ENCODE measurements around the gene OCRL. TPM values are rescaled to one million over a fixed set of nuclear protein-coding genes. Genes with fewer than 3 reads are reported as not detected.

Gene OCRL
- 10.9 and 17.4 TPM in 2 replicates for total RNA-seq (ENCODE audit: low replicate concordance)

DNA sequence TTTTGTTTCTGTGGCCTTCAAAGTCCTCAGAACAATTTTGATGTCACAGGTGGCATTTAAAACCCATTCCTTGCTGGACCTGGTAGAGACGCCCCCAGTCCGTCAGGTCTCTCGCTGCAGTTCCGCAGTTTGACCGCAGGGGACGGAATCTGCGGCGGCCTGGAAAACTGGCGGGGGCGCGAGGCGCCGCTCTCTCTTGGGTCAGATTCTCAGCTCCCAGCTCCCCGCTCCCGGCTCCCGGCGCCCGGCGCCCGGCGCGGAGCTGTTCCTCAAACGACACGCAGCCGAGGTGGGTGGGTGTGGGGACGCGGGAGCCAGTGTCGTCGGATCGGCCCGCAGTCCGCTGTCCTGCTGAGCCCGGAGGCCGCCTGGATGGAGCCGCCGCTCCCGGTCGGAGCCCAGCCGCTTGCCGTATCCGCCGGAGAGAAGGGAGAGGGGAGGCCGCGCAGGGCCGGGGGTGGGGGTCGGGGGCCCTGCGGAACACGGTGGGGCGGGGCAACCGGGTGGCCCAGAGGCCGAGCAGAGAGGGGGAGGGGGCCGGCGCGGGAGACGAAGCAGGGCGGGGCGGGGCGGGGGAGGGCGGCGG, at the start of gene OCRL:
Gene OCRL, plus strand, starts transcription at position 192 of the 586 bp plus-strand sequence. Its CDS starts 181 bp downstream, at position 373.

DNA sequence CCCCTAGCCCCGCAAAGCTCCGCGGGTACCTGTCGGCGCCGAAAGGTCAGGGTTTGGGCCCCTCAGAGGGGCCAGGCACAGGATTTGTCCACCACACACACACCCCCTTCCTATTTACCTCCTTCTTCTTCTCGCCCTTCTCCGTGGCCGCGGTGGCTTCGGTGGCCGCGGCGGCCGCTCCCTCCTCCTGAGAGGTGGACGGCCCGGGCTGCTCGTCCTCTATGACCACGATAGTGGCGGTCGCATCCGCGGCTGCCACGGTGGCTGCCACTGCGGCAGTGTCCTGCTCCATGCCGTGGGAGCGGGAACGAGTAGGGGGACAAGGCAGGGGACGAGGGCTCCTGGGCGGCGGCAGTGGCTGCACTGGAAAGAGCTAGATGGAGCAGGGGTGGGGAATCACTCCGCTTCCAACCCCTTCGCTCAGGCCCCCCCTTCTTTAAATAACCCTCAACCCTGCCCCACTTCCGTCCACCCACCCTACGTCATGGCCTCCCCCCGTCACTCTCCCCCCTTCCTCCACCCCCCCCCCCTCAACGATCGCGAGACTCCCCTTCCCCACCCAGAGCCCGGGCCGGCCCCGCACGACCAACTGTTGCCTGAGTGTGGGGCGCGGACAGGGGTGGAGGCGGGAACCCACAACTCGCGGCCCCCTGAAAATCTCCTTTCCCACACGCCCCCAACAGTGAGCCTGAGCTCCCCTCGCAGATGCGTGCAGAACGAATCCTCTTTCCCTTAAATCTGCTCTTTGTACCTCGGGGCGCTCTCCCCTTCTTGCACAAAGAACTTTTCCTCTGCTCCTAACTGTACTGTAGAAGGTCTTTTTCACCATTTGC, 16.8 kb upstream of the OCRL start, which contains the start of gene SMARCA1:
Gene SMARCA1, minus strand, starts transcription at position 412 of the 833 bp plus-strand sequence. Its CDS starts 120 bp downstream, at position 292.

Other genes with a start within 250 kb of the OCRL start
- 21.2 and 59.3 TPM in 2 replicates for gene SMARCA1, start 16.8 kb upstream of the OCRL start, total RNA-seq (ENCODE audit: low replicate concordance)
- gene APLN, start 114.7 kb downstream of the OCRL start, total RNA-seq (ENCODE audit: low replicate concordance) = 0.83 and 24.2 TPM in 2 replicates
- 6.8 TPM in 1 of 2 replicates, not detected in the other for gene XPNPEP2, start 198.7 kb downstream of the OCRL start, total RNA-seq (ENCODE audit: low replicate concordance)
- gene SASH3, start 239.7 kb downstream of the OCRL start, total RNA-seq (ENCODE audit: low replicate concordance) = not detected in 2 replicates